Measurements from ENCODE around the gene SYTL2.

Gene SYTL2

GRCh38 chr11:85647078-85647477 is 163.9 kb downstream of the SYTL2 start:
- no peak for DNase-seq
